GM10266 (cell line): Measurements from ENCODE around the gene RASAL1.

Source experiments
- DNase-seq: peaks from one replicate; pipeline ENCODE4 v3.0.0; 2012; ENCODE audit errors: extremely low spot score
- TF ChIP-seq, protein P1 (sequence below): IDR thresholded peaks from 2 replicates; pipeline ENCODE4 v1.5.1; 2012; ENCODE audit warnings: mild to moderate bottlenecking, low read depth; ENCODE audit not compliant: control insufficient read depth, insufficient read depth; ENCODE audit errors: missing control alignments

RASAL1 gene

DNA sequence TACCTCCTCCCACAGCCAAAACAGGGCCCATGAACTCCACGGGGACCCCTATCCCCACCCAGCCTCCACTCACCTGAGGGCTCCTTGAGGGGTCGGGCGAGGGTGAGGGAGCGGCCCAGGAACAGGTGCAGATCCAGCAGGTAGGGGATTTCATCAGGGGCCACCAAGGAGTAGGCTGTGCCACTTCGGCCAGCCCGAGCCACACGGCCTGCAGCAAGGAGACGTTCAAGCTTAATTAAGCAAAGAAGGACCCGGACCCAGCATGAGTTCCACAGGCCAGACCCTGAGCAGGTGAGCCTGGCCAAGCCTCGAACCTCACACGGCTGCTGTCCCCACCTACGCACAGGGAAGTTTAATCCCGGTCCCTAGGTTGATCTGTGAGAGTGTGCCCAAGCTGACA, 34.1 kb upstream of the RASAL1 start:
- no peak for DNase-seq
- TF ChIP-seq, protein P1, sequence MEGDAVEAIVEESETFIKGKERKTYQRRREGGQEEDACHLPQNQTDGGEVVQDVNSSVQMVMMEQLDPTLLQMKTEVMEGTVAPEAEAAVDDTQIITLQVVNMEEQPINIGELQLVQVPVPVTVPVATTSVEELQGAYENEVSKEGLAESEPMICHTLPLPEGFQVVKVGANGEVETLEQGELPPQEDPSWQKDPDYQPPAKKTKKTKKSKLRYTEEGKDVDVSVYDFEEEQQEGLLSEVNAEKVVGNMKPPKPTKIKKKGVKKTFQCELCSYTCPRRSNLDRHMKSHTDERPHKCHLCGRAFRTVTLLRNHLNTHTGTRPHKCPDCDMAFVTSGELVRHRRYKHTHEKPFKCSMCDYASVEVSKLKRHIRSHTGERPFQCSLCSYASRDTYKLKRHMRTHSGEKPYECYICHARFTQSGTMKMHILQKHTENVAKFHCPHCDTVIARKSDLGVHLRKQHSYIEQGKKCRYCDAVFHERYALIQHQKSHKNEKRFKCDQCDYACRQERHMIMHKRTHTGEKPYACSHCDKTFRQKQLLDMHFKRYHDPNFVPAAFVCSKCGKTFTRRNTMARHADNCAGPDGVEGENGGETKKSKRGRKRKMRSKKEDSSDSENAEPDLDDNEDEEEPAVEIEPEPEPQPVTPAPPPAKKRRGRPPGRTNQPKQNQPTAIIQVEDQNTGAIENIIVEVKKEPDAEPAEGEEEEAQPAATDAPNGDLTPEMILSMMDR, result no peak

DNA sequence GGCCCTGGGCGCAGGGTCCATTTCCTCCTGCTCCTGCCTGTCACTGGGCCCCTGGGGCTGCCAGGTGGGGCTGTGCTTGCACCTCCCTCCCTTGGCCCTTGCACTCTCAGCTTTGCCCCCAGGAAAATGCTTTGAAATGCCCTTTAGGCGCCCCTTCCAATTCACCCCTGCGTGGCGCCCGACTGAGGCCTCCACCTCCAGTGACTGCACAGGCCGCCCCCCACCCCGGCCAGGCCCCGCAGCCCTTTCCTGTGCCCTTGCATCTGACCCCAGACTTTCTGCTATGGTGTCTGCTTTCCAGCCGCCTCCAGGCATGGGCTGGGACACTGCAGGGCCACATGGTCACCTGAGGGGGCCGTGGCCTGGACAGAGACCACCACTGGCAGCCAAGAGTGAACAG, 32.3 kb upstream of the RASAL1 start:
- DNase-seq, result no peak
- TF ChIP-seq, protein P1, result no peak

DNA sequence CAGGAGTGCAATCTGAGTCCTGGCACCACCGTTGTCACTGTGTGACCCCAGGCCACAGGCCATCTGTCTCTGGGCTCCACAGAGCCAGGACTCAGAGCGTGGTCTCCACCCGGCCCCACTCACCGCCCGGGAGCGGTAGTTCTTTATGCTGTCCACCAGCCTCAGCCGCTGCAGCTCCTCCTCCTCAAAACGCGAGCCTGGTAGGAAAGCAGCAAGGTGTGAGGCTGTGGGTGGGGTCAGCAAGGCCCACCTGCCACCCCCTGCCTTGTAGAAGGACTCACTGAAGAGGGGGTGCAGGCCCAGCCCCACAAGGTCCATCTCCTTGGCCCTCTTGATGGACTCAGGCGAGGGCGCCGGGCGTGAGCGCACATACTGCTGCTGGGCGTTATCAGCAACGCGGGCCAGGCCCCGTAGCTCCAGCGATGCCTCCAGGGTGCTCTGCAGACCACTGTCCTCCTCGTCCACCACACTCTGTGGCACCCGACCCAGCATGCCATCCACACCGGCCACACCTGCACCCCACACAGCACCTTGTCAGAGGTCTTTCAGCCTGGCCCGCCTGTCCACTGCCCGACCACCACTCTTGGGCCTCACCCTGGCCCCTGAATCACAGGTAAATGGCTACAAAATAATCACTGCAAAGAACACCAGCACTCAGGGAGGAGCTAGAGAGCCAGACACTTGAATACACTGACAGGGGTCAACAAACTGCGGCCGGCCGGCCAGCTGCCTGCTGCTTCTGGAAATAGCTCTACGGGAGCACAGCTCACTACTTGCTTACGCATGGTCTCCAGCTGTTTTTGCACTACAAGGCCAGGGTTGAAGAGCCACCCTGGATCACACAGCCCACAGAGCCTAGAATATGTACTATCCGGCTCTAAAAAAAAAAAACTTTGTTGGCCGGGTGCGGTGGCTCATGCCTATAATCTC, 30.2 kb upstream of the RASAL1 start:
- TF ChIP-seq, protein P1, result no peak
- DNase-seq, result no peak

DNA sequence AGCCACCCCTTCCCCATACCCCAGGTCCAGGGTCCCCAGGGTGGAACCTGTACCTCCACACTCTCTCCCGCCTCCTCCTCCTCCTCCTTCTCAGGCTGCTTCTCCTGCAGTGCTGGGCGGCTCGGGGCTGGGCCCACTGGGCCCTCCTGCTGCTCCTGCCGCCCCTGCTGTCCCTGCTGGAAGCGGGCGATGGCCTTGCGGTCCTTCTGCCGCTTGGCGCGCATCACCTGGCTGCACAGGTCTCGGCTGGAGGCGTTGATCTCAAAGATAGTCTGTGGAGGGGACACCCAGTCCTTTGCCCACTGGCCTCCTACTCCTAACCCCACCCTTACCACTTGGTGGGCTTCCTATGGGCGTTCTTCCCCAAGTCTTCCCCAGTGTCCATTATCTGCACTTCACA, 28.5 kb upstream of the RASAL1 start:
- DNase-seq, result no peak
- TF ChIP-seq, protein P1, result no peak

DNA sequence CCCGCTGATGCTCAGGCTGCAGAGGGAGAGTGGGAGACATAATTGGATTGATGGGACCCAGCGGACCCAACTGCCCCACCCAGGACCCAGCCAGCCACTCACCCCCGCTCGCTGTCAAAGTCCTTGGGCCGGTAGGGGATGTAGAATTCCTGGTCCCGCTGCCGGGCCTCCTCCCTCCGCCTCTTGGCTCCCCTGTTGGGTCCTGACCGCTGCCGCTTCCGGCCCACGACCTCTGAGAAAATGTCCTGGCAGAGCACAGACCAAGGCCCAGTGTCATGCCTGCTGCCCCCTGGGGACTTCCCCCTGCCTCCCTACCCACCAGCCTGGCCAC, 27.4 kb upstream of the RASAL1 start:
- TF ChIP-seq, protein P1, result no peak
- DNase-seq, result no peak

DNA sequence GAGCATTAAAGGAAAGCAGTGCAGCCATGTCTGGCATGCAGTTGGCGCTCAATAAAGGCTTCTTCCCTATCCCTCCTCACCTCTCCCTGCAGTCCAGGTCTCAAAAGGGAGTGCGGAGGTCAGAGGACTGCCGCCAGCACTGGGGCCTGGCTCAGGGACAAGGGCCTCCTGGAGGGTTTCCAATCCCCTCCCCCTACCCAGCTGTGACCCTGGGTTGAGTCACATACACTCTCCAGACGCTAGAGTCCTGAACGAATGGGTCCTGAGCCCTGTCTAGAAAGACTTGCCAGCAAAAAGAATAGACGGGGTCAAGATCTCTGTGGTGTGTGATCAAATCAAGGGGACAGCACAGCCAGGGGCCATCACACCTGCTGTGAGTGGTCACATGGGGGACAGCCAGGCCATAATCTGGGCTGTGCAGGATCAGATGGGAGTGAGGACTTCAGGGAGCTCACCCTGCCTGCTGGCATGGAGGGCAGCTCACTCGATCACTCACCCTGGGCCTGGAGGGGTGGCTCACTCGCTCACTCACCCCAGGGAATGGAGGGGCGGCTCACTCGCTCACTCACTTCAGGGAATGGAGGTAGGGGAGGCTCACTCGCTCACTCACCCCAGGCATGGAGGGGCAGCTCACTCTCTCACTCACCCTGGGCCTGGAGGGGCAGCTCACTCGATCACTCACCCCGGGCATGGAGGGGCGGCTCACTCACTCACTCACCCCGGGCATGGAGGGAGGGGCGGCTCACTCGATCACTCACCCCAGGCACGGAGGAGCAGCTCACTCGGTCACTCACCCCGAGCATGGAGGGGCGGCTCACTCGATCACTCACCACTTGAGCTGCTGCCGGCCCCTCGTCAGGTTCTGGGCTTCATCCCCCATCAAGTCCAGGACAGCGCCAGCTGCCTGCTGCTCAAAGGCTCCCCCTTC, 26.8 kb upstream of the RASAL1 start:
- TF ChIP-seq, protein P1, result no peak
- no peak for DNase-seq
